HG02610 (cell line): ENCODE results near the gene PMS1.
"Not testable (repeated sequence)": the region's sequence is repeated elsewhere in the genome, so short reads cannot be mapped to it uniquely, and the experiment has no call there.

Experiments
- ATAC-seq: cut with Tn5 transposase; IDR thresholded peaks from one replicate; pipeline ENCODE4 v1.9.1; 2021; ENCODE audit warnings: mild to moderate bottlenecking, moderate library complexity; ENCODE audit not compliant: unreplicated experiment

PMS1 gene

DNA sequence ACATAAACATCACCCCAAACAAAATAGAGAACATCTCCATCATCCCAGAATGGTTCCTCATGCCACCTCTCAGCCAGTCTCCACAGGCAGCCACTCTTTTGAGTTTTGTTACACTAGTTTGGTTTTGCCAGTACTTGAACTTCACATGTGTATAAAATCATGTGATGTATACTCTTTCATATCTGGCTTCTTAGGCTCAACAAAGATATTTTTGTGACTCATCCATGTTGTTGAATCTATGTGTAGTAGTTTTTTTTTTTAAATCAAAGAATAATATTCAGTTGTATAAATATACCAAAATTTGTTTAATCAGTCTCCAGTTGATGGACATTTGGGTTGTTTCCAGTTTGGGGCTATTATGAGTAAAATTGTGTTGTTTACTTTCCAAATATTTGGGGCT is 75.9 kb downstream of the PMS1 start:
- no peak for ATAC-seq

DNA sequence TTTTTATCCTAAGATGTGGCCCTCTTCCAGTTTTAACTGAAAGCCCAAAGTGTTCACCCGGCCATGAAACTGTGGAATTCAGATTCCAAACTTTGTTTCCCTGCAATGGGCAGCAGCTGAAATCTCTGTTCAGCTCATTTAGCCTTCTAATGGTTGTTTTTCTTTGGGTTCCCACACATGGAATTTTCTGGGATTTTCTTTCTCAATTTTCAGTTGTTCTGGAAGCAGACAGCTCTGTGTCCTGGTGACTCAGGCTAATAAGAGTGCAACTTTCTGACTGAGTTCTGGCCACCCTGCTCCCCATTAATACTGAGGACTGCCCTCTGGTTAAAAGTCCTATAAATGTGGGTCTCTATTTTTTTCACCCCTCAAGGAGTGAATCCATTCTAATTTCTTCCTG is 78.5 kb downstream of the PMS1 start:
- no peak for ATAC-seq

DNA sequence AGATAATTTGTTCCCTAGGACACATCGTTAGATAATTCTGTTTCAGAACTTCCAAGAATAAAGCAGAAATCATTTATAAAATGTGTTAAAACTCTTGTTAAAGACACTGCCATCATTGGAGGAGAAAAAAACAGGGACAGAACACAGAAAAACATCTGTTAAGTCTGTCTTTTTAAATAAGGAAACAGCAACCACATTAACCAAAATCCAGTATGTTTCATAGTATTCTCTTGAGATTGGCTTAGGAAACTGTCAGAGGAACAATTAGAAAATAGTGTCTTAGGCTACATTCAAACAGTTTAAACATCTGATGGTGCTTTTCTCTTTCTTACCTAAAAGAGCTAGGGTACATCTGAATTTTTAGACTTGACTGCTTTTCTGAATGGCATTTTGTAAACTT is 81.6 kb downstream of the PMS1 start:
- ATAC-seq: no peak

DNA sequence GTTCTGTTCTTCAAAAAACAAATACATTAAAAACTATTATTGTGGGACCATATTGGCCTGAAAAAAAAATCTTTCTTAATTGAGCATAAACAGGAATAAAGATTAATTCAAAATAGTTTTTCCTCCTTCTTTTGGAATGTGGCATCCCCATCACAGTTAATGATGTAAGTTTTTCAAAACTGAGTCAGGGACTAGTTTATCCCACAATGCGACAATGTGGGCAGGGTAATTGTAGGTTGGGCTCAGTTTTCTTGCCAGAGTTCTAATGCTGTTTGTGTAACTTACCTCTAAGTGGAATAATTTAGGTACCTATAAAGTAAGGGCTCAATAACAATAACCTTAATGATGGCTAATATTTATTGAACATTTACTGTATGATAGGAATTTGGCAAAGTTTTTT is 82.0 kb downstream of the PMS1 start:
- no peak for ATAC-seq

DNA sequence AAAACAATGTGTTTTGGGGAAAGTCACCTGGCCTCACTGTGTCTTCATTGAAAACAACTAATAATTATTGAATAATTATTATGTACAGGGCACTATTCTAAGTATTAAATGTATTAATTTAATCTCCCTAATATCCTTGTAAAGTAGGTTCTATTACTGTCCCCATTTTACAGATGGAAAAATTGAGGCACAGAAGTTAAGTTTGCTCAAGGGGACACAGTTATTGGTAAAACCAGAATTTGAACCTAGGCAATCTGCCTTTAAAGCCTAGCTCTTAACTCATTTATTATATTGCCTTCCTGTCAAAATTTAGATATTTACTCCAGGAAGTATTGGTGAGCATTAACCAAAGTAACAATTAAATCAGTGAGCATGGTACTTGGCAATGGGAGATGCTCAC is 84.6 kb downstream of the PMS1 start:
- no peak for ATAC-seq

DNA sequence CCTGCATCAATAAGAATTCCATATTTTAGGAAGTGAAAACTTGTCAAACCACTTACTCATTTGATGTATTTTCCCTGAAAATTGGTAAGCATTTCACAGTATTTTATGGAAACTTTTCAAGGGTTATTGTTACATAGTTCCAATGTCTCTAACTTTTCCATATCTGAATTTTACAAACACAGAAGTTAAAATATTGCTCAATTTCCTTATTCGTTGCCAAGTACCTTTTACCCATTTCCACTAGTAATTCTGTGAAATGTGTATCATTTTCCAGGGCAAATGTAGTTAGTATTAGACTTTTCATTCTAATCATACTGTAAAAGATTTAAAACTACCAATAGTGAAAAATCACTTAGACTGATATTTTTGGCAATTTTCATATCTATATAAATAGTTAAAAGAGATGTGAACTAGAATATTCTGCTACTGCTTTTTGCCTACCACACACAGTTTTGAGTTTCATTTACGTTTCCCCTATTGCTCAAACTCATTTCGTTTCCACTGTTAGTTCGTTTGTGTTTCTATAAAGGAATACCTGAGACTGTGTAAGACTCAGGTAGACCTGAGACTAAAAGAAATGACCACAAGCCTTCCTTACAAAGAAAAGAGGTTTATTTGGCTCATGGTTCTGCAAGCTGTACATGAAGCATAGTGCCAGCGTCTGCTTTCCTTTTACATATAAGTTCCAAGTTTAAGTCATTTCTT is 86.3 kb downstream of the PMS1 start:
- ATAC-seq: no peak

DNA sequence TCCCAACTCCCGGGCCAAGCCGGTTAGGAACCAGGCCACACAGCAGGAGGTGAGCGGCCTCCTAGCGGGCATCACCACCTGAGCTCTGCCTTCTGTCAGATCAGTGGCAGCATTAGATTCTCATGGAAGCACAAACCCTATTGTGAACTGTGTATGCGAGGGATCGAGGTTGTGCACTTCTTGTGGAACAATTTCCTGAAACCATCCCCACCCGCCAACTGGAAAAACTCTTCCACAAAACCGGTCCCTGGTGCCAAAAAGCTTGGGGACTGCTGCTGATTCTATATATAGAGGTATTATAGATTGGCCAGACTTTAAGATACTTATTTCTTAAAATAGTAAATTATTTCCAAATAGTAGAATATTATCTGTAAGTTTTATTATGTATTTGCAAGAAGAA is 89.4 kb downstream of the PMS1 start:
- no peak for ATAC-seq

DNA sequence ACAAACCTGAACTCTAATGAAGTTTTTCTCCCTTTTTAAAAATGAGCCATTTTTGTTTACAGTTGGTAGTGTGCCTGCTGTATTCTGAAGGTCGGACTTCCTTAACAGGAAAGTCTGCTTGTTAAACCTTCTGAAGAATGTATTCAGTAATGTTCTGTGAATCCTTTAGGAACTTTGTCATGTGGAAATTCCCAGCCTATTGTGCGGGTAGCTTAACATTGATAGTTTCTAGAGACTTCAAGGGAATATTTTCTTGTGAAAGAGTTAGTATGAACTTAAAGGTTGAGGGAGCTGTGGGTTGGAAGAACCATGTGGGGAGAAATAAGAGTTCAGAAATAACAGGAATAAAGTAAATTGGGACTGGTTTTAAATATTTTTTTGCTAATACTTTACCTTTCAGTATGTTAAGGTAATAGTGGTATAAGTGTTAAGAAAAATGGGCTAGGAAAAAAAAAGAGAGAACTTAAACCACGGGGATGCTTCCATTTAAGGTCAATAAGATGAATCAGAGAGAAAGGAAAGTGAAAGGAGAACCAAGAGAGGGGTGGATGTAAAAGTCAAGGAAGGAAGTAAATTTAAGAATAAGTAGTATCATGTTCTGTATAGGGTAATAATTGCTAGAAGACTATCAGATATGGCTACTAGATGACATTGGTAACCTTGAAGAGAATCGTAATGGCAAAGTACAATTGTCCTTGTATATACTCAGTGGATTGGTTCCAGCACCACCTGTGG is 90.5 kb downstream of the PMS1 start:
- ATAC-seq: peak; percentile 62

DNA sequence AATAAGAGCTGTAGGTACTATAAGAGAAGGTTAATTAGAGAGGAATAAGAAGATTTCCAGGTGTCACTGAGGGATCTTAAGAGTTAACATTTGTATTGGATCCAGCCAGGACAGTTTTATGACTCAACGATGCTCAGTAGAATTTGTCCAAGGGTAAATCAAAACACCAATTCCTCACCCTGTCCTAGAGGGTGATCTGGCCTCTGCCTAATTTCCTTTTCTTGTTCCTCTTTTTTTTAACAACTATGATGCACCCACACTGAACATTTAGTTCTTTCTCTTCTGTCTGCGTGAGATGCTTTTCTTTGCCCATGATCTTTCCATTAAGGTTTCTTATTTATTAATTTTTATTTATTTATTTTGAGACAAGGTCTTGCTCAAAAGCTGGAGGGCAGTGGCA is 92.0 kb downstream of the PMS1 start:
- ATAC-seq: no peak

DNA sequence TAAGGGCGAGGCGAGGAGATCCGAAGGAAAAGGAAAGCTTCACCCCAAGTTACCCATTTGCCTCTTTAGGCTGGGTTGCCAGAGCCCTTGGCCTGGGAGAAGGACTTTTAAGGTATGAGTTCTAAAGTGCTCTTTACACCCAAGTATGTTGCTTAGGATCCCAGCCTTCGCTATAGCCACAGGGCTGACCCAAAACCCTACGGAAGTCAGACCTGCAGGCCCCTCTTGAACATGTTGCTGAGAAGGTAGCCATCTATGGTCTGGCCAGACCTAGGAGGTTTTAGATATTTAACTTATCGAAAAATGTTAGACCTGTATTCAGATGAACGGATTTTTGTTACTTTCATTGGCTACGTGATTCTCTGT is 95.4 kb downstream of the PMS1 start:
- ATAC-seq: no peak

DNA sequence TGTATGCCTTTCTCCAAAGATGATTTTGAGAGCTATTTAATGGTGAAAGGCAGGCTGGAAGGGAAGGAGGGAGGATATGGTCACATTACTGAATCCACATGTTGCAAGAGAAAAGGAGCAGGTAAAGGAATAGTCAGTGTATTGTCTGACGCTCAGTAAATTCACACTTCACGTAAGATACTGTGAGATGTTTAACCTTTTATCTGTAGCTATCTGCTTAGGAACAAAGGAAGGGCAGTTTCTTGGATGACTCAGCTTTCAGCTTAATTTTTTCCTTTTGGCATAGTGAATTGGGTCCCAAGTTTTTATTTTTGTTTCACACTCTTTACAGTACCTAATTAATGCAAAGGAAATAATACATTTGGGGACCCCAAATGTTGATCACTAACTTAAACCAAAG is 96.2 kb downstream of the PMS1 start:
- no peak for ATAC-seq

DNA sequence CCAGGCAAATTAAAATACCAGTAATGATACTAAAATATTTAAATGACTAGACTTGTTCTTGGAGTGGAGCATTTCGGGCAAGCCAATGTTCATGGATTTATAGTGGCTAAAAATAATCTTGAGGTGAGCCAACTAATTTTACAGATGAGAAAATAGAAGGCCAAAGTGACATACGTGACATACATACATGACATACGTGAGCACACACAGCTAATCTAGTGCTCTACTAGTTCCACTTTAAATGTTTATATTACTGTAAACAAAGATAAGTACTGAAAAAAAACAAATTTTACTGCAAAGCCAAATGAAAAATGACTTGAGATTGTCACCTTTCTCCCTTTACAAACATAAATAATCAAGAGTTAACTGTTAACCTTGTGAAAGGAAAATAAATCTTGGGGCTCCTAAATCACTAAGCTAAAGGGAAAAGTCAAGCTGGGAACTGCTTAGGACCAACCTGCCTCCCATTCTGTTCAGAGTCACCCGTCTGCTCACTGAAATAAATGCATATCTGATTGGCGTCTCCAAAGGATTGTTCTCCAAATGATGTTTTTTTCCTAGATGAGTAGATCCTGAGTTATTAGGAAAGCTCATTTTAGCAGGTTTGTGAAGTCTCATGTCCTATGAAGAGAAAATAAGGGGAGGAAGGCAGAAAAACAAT is 96.7 kb downstream of the PMS1 start:
- no peak for ATAC-seq

DNA sequence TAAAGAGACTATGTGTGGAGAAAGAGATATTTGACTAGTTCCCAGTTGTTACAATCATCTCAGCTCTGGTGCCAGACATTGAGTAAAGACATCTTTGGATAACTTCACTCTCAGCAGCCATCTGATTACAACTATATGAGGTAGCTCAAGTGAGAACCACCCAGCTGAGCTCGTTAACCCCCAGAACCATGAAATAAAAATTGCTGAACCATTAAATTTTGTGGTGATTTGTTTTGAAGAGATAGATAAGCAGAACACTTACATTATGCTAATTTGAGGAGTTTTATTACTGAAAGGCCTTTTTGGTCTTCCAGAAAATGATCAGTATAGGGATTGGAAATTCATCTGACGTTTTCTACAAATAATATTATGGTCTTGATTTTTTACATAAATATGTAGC is 101.1 kb downstream of the PMS1 start:
- no peak for ATAC-seq

DNA sequence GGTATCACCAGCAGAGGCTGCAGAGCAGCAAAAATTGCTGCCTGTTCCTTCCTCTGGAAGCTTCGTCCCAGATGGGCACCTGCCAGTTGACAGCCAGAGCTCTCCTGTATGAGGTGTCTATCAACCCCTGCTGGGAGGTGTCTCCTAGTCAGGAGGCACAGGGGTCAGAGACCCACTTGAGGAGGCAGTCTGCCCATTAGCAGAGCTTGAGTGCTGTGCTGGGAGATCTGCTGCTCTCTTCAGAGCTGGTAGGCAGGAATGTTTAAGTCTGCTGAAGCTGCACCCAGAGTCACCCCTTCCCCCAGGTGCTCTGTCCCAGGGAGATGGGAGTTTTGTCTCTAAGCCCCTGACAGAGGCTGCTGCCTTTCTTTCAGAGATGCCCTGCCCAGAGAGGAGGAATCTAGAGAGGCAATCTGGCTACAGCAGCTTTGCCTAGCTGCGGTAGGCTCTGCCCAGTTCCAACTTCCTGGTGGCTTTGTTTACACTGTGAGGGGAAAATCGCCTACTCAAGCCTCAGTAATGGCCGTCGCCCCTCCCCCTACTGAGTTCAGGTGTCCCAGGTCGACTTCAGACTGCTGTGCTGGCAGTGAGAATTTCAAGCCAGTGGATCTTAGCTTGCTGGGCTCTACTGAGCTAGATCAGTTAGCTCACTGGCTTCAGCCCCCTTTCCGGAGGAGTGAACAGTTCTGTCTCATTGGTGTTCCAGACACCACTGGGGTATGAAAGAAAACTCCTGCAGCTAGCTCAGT is 108.5 kb downstream of the PMS1 start:
- ATAC-seq: not testable (repeated sequence)

DNA sequence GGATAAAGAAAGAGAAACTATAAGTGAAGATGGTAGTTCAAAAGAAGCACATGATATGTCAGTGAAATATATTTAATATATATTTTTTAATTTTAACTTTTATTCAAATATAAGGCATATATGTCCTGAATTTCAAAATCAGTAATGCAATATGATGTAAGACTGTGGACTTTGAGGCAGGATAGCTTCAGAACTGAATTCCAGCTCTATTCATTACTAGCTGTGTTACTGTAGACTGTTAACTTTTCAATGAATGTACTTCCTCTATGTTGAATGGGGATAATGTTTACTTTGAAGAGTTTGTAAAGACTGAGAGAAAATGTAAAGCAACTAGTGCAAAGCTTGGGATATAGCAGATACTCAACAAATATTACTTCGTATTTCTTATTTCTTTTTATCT is 112.6 kb downstream of the PMS1 start:
- no peak for ATAC-seq

DNA sequence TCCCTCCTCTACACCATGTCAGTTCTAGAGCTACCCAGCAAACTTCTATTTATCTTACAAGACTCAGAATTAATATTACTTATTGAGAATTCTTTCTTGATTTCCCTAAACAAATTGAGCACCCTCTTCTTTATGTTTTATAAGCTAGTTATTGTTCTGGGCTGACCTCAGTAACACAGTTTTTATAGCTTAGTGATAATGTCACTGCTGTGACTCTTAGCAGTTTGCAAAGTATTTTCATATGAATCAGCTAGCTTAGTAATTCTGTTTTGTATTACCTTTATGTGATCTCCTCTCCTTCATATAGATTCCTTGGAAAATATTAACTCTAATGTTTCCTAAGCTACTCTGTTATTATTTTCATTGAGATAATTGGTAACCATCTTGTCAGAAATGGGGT is 114.9 kb downstream of the PMS1 start:
- no peak for ATAC-seq

DNA sequence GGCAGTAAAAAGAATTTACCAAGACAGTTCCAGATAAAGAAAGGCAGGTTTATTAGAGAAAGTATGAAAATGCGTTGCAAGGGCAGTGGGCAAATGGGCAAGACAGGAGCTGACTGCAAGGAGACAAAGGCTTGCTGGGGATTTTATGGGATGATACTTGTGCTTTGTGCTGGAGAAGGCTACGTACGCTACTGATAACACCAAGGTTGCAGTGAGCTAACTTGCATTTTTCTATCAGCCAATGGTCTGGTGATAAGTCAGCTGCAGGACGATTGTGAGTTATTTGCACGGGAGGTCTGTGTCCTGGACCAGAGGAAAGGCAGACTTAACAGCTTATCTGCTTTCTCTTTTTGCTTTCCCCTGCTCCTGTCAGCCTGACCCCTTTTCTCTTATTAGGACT is 116.5 kb downstream of the PMS1 start:
- no peak for ATAC-seq

DNA sequence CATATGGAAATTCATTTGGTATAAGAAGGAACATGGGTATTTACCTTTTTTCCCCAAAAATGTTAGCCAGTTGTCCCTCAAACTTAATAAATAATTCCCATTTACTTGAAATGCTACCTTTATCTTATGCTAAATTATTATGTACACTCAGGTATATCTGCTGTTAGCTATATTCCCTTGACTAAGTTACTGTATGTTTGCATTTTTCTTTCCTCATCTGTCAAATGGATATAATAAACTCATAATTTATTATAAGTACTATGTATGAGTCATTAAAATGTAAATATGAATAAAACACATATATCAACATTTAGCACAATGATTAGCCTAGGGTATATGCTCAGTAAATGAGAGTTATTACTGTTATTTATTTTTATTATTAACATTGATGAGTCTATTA is 117.4 kb downstream of the PMS1 start:
- ATAC-seq: no peak

DNA sequence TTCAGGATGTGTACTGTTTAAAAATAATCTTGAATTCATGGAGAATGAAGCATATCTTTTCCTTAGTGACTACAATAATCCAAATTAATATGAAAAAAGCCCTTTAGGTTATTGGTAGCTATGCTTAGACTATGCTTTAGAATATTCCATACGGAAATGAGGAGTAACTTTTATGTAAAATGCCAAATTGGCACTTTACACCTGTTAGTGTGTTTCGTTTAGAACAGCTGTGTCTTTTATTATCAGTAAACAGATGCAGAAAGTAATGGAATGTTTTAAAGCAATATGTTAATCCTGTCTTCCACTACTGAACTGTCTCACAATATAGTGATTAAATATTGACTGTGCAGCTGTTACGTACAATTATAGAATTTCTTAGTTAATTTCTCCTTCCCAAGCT is 129.6 kb downstream of the PMS1 start:
- no peak for ATAC-seq

DNA sequence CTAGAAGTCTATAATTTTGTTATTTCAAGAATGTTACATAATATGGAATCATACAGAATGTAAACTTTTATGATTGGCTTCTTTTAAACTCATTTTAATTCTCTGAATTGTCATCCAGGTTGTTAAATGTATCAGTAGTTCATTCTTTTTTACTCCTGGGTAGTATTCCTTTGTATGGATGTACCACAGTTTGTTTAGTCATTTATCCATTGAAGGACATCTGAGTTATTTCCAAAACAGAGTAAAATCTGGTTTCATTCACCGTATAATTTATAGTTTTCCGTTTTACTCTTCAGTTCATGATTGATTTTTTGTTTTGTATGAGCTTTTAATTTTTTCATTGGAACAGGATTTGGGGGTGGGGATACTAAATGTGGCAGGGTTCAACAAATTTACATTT is 132.4 kb downstream of the PMS1 start:
- ATAC-seq: no peak
